ENCODE measurements around the gene NDNF.

- TF ChIP-seq CTCF (IDR thresholded peaks at IDR 0.05; ENCODE audit: low read depth, low read length), result no peak
- TF ChIP-seq EZH2phosphoT487 (IDR thresholded peaks at IDR 0.05; ENCODE audit: low read depth), result no peak
Observed at GRCh38 chr4:121034017-121034416, 38.3 kb downstream of the NDNF start.
